SHP77 treated with DMSO at 0.1 percent for 48 hours (cell line): ENCODE results near the gene MOB3A.

Source experiments
- DNase-seq: peaks from one replicate; lab custom pipeline; 2025; lab: John Stamatoyannopoulos, UW

MOB3A gene

GRCh38 chr19:2081873-2082810, 14.0 kb downstream of the MOB3A start:
- no peak for DNase-seq

GRCh38 chr19:2080336-2080988, 15.7 kb downstream of the MOB3A start:
- DNase-seq: no peak

GRCh38 chr19:2079865-2080301, 16.2 kb downstream of the MOB3A start:
- no peak for DNase-seq

GRCh38 chr19:2079076-2079864, 16.9 kb downstream of the MOB3A start:
- no peak for DNase-seq

- no peak for DNase-seq
Observed at GRCh38 chr19:2077833-2078619, 18.1 kb downstream of the MOB3A start.

- no peak for DNase-seq
Observed at GRCh38 chr19:2077398-2077797, 18.7 kb downstream of the MOB3A start.

- no peak for DNase-seq
Observed at GRCh38 chr19:2076526-2076944, 19.6 kb downstream of the MOB3A start.

- DNase-seq: no peak
Observed at GRCh38 chr19:2072757-2073551, 23.2 kb downstream of the MOB3A start.

- no peak for DNase-seq
Observed at GRCh38 chr19:2070986-2071673, 25.0 kb downstream of the MOB3A start.

- no peak for DNase-seq
Observed at GRCh38 chr19:2070436-2070827, 25.7 kb downstream of the MOB3A start.

GRCh38 chr19:2064788-2065524, 31.2 kb downstream of the MOB3A start:
- peak; percentile 47 for DNase-seq

- DNase-seq: no peak
Observed at GRCh38 chr19:2064395-2064787, 31.7 kb downstream of the MOB3A start.

GRCh38 chr19:2063824-2064223, 32.3 kb downstream of the MOB3A start:
- DNase-seq: no peak

GRCh38 chr19:2062770-2063169, 33.4 kb downstream of the MOB3A start:
- no peak for DNase-seq

- DNase-seq: no peak
Observed at GRCh38 chr19:2062389-2062729, 33.8 kb downstream of the MOB3A start.

- peak; percentile 98 for DNase-seq
Observed at GRCh38 chr19:2061495-2062388, 34.4 kb downstream of the MOB3A start.

GRCh38 chr19:2060884-2061494, 35.1 kb downstream of the MOB3A start:
- DNase-seq: no peak
